Measurements from ENCODE around the gene SESTD1. TPM values are rescaled to one million over a fixed set of nuclear protein-coding genes. Genes with fewer than 3 reads are reported as not detected.
A peak's percentile ranks its signal among the peaks of the same experiment; 100 is the strongest.

SESTD1 gene
- total and polyA plus RNA-seq, 2 of the 8 experiments (the other 6 are each of a cell fraction or from before 2014, with no cell fraction given): 5.2 to 49.6 TPM

DNA sequence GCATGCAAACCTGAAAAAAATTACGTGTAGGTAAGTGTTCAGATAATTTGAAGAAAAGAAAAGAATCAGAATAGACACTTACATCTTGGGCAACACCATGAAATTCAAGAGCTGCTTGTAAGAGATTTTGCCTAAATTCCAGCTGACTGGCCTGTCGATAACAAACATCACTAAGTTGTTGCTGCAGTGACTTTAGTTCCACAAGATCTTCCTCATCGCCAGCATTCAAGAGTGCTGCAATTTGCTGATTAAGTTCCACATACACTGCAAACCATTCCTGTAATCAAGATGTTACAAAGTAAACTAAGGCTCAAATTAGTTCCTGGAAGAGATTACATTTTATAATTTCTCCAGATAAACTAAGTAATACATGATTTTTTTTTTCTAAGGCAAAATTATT is 140.3 kb downstream of the SESTD1 start:
- H3K14ac ChIP-seq (ENCODE audit: insufficient read length): no peak overlapping the region
- CTCF ChIA-PET (ENCODE audit: partially characterized antibody): interaction anchor here (0.8 kb wide), 1 partner anchor 324 kb away, joined by 3 read pairs; no protein-coding TSS in a partner anchor

More for the DNA sequence above, 140.3 kb downstream of the SESTD1 start:
- Histone ChIP-seq H2BK5ac (ENCODE audit: low read depth, low read length) (no peak overlapping the region), H4K20me1 (replicated peaks in 1 of 2; ENCODE audit: control insufficient read depth in 1 of 2, insufficient read depth in 2 of 2, low read length in 2 of 2) (no peaks in the 10 kb centered on the region), H2BK15ac (ENCODE audit: low read length) (no peak overlapping the region), H3K9ac (replicated peaks in 1 of 4; ENCODE audit: extremely low read depth in 1 of 4, low read depth in 3 of 4, low read length in 3 of 4) (no peak overlapping the region), H3K36me3 (ENCODE audit: control insufficient read depth in 2 of 4, insufficient read depth in 4 of 4, low read length in 3 of 4) (no peaks in the 10 kb centered on the region), H3K56ac (replicated peaks; ENCODE audit: insufficient read length, low read depth, low read length) (no peak overlapping the region), H3K4me3 (ENCODE audit: extremely low read depth in 1 of 4, insufficient read depth in 2 of 4, low read depth in 3 of 4, low read length in 4 of 4) (no peak overlapping the region), H3K23ac (ENCODE audit: insufficient read length) (no peak overlapping the region), H3K4ac (replicated peaks; ENCODE audit: insufficient read length, low read depth, low read length) (no peak overlapping the region), H4K8ac (ENCODE audit: extremely low read depth, insufficient read depth, low read length) (no peak overlapping the region), H3K4me1 (replicated peaks in 1 of 4; ENCODE audit: control insufficient read depth in 3 of 4, insufficient read depth in 4 of 4, low read length in 3 of 4) (no peaks in the 10 kb centered on the region), H3K27me3 (replicated peaks in 1 of 4; ENCODE audit: control insufficient read depth in 3 of 4, extremely low read depth in 1 of 4, insufficient read depth in 3 of 4, low read length in 3 of 4) (no peaks in the 10 kb centered on the region), H3K23me2 (ENCODE audit: low read depth, low read length) (no peaks in the 10 kb centered on the region), H3K9me3 (ENCODE audit: insufficient read depth in 2 of 2, low read depth in 1 of 2, low read length in 1 of 2) (no peaks in the 10 kb centered on the region), H3K79me1 (ENCODE audit: low read depth, low read length) (no peaks in the 10 kb centered on the region), H3K27ac (ENCODE audit: low read depth, low read length) (no peak overlapping the region), H2BK120ac (replicated peaks; ENCODE audit: low read depth, low read length) (no peak overlapping the region), H2BK12ac (ENCODE audit: low read depth, low read length) (no peak overlapping the region), H2AFZ (ENCODE audit: low read length) (no peak overlapping the region), H3K79me2 (ENCODE audit: control insufficient read depth in 1 of 2, insufficient read depth in 2 of 2, low read length in 2 of 2) (no peaks in the 10 kb centered on the region), H4K5ac (ENCODE audit: insufficient read length, low read depth, low read length) (no peak overlapping the region), H2AK5ac (ENCODE audit: low read depth, low read length) (no peak overlapping the region), H3K4me2 (ENCODE audit: insufficient read depth in 1 of 2, low read depth in 2 of 2, low read length in 2 of 2) (no peak overlapping the region), H2BK20ac (ENCODE audit: low read length) (no peak overlapping the region), H3K18ac (ENCODE audit: extremely low read depth, low read length) (no peak overlapping the region), H4K91ac (replicated peaks; ENCODE audit: insufficient read length, low read length) (no peak overlapping the region)
- TF ChIP-seq, protein P1, sequence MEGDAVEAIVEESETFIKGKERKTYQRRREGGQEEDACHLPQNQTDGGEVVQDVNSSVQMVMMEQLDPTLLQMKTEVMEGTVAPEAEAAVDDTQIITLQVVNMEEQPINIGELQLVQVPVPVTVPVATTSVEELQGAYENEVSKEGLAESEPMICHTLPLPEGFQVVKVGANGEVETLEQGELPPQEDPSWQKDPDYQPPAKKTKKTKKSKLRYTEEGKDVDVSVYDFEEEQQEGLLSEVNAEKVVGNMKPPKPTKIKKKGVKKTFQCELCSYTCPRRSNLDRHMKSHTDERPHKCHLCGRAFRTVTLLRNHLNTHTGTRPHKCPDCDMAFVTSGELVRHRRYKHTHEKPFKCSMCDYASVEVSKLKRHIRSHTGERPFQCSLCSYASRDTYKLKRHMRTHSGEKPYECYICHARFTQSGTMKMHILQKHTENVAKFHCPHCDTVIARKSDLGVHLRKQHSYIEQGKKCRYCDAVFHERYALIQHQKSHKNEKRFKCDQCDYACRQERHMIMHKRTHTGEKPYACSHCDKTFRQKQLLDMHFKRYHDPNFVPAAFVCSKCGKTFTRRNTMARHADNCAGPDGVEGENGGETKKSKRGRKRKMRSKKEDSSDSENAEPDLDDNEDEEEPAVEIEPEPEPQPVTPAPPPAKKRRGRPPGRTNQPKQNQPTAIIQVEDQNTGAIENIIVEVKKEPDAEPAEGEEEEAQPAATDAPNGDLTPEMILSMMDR (IDR thresholded peaks at IDR 0.05; ENCODE audit: control extremely low read depth in 1 of 3, insufficient read depth in 1 of 3, low read depth in 1 of 3, low read length in 3 of 3): no peak
- TF ChIP-seq TCF12 (IDR thresholded peaks at IDR 0.05; ENCODE audit: low read depth, low read length) (no peak), SIN3A (conservative IDR thresholded peaks at IDR 0.05 in 1 of 2, IDR thresholded peaks at IDR 0.05 in 1 of 2; ENCODE audit: low read depth in 1 of 2, low read length in 2 of 2) (no peak), JUN (IDR thresholded peaks at IDR 0.05; ENCODE audit: low read depth, low read length) (no peak)
- peak; percentile 13 for FAIRE-seq
- POLR2A ChIA-PET (ENCODE audit: partially characterized antibody): interaction anchor here (0.7 kb wide), 1 partner anchor 189 kb away, joined by 3 read pairs; no protein-coding TSS in a partner anchor
- 87% methylated on average over 3 of the region's 3 CpGs; no CpG with 5 or more reads in 1 of the 2 experiments for WGBS, 2 experiments (ENCODE audit: extremely low coverage in 1 of 2, insufficient coverage in 1 of 2, insufficient read length in 1 of 2, insufficient replicate concordance in 2 of 2, low coverage in 1 of 2, low lambda C conversion rate in 2 of 2, missing lambda C conversion rate in 1 of 2)
- DNase-seq (ENCODE audit: low read depth in 1 of 2, low spot score in 2 of 2): no peak
